LHCN-M2 (cell line): Measurements from ENCODE around the gene RPS28. TPM values are rescaled to one million over a fixed set of nuclear protein-coding genes. Genes with fewer than 3 reads are reported as not detected.

Experiments
- DNase-seq: peaks from one replicate; pipeline ENCODE4 v3.0.0-alpha.2; 2012; ENCODE audit warnings: low read depth
- total RNA-seq: library from RNA; depleted of rRNA; stranded (reverse); fragments of >200 nt; gene quantifications from 2 replicates; pipeline ENCODE4 v1.2.3, GENCODE V29; 2014

RPS28 gene
- total RNA-seq, 1 experiment from 2014 or later = 242 TPM

DNA sequence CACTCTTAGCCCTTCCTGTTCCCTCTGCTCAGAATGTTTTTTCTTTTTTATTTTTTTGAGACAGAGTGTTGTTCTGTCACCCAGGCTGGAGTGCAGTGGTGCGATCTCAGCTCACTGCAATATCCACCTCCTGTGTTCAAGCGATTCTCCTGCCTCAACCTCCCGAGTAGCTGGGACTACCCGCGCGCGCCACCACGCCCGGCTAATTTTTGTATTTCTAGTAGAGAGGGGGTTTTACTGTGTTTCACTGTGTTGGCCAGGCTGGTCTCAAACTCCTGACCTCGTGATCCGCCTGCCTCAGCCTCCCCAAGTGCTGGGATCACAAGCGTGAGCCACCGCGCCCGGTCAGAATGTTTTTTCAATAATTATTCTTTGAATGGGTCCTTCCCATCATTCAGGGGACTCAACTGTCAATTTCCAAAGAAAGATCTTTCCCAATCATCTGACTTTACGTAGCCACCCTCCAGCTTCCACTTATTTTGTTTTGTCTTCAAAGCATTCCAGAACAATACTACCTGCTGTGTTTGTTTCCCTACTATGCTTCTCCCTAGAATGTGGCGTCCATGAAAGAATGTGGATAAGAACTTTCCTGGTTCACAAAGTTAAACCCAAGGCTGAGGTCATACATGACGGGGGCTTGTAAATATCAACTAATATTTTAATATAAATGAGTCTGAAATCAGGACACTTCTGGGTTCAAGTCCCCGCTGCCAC, 1.3 kb upstream of the RPS28 start:
- no peak for DNase-seq

DNA sequence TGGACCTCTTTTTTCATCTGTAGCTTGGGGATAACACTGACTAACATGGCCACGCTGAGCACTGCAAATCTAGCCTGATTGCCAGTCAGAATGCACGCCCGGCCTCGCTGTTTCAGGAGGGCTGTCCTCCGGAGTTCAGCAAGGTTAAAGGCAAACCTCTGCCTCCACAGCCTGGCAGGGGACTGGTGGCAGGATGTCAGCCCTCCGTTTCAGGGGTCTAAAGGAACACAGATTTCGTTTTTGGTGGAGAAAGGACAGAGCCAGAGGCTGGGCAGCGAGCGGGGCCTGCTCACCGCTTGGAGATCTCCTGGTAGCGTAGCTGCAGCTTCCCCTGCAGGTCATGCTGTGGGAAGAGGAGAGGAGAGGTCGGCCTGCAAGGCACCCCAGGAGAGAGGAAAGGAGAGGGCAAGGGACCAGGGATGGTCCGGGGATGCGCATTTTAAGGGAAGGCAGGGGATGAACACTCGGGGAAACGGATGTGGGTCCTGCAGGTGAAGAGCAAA, 681 bp upstream of the RPS28 start:
- DNase-seq = no peak

- no peak for DNase-seq
These were observed 816 bp downstream of the RPS28 start for GRCh38 chr19:8321986-8322637.

DNA sequence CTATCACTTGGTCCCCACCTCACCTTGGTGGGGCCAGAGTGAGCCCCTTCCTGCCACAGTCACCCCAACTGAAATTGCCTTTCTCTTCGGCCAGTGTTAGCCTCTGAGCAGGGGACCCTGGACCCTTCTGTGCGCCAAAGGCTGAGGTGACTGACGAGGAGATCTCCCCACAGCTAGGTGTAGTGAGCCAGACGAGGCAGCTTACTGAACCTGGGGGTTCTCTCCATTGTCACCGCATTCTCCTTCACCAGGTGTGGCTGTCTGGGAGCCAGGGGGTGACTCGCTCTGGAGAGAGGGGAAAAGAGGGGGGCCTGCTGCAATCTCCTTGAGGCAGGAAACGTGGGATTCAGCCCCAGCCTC, 1.3 kb downstream of the RPS28 start:
- no peak for DNase-seq

DNA sequence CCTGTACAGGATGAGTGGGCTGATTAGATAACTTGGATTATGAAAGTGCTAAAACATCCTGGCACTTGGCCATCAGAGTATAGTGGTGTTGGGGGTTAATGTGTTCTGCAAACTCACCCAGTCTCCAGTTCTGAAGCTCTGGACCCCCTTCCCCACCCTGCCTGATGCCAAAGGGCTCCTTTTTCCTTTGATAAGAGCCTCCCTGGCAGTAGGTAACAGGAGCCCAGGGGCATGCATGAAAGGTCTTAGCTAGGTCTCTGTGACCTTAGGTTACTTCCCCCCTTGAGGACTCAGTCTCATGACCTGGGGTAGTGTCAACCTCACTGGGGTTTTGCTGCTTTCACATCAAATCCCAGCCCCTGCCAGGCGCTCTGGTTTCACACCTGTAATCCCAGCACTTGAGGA, 2.5 kb downstream of the RPS28 start:
- no peak for DNase-seq

DNA sequence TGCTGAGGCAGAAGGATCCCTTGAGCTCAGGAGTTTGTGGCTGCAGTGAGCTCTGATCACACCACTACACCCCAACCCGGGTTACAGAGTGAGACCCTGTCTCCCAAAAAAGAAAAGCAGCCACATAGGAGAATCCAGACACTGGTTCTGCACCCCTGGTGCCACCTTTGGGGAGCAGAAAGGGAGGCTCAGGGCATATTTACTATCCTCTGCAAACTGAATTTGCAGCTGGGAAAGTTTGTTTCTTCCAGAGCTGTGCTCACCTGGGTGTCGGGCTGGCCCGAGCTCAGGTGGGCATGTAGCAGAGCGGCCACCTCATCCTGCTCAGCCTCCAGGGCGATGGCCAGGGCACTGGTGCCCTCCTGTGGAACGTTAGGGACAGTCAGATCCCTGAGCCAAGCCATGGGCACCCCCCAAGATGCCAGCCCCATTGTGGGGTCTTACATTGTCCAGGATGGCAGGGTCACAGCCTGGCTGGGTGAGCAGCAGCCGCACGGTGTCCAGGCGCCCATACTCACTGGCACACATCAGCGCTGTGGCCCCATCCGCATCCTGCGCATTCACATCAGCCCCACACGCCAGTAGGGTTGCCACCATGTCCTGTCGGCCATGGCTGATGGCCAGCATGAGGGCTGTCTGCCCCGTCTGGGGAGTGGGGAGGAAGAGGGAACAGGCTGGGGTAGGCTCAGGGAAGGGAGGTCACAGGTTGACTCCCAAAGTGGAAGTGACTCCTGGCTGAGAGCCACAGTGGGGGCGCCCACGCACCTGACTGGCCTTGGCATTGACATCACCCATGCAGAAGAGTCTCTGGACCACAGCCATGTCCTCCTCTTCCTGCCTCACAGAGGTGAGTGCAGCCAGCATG, 3.1 kb downstream of the RPS28 start:
- no peak for DNase-seq

DNA sequence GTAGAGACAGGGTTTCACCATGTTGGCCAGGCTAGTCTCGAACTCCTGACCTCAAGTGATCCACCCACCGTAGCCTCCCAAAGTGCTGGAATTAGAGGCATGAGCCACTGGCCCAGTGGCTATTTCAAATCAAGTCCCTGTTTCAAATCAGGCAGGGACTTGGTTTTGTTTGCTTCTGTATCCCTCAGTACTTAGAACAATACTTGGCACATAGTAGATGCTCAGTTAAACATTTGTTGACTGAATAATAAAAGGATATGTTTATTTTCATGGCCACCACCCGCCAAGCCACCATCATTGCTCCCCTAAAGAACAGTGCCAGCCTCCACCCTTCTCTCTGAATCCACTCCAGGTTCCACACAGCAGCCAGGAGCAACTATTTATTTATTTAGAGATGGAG, 4.2 kb downstream of the RPS28 start:
- DNase-seq = no peak

GRCh38 chr19:8329996-8330395, 8.7 kb downstream of the RPS28 start:
- no peak for DNase-seq

- DNase-seq = no peak
These were observed 10.1 kb downstream of the RPS28 start for GRCh38 chr19:8331263-8331845.

GRCh38 chr19:8332976-8333766, 11.9 kb downstream of the RPS28 start:
- no peak for DNase-seq

DNA sequence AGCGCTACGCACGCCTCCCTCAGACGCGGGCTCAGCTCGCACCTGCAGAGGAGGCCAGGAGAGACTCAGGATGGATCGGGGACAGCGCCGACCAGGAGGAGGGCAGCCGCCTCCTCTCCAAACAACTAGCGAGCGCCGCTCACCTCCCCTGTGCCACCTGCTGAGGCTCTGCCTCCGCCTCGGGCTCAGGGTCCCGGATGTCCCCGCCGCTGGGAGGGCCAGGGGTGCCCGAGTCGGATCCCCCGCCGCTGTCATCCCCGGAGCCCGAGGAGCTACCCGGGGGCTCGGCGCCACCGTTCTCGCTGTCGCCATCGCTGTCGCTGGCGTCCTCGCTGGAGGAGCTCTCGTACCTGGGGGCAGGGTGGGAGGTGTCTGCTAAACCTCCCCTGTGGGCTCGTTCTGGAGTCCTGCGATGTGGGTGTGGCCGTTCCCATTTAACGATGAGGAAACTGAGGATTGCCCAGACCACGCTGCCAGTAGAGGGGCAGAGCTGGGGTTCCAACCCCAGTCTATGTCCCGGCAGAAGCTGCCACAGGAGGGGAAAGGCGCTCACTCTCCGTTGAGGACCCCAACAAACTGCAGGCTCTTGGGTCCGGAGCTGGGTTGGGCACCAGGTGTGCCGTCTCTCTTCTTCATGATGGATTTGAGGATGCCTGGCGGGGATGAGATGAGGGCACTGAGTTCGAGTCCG, 12.6 kb downstream of the RPS28 start:
- DNase-seq = no peak

DNA sequence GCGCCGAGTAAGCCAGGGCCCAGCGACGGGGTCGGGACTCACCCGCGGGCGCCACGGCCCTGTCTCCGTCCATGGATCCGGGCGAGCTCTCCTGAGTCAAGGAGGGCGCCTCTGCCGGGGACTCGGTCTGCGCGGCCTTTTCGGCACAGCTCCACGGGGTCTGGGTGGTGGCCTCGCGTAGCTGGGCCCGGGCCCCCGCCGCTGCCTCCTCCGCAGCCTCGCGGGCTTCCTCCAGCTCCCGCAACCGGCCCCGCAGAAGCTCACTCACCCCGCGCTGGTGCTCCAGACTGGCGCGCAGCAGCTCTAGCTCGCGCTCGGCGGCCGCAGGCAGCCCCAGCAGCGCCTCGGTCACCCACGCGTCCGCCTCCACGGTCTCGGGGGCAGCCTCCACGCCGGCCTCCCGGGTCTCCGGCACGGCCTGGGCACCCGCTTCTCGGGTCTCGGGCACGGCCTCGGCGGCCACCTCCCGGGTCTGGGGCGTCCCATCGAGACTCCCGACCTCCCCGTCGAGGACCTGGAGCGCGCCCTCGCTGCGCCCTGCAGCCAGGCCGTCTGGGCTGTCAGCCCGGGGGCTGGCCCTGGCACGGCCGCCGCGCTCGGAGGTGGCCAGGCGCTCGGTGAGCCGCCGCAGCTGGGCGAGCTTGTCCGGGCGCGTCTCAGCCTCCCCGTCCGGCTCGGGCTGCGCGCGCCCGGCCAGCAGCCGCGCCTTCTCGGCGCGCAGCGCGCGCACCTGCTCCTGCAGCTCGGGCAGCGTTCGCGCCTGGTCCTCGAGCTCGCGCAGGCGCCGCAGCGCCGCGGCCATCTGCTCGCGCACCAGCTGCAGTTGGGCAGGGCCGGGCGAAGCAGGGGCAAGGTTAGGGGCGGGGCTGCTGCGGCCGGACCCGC, 13.4 kb downstream of the RPS28 start:
- DNase-seq = peak; percentile 74

DNA sequence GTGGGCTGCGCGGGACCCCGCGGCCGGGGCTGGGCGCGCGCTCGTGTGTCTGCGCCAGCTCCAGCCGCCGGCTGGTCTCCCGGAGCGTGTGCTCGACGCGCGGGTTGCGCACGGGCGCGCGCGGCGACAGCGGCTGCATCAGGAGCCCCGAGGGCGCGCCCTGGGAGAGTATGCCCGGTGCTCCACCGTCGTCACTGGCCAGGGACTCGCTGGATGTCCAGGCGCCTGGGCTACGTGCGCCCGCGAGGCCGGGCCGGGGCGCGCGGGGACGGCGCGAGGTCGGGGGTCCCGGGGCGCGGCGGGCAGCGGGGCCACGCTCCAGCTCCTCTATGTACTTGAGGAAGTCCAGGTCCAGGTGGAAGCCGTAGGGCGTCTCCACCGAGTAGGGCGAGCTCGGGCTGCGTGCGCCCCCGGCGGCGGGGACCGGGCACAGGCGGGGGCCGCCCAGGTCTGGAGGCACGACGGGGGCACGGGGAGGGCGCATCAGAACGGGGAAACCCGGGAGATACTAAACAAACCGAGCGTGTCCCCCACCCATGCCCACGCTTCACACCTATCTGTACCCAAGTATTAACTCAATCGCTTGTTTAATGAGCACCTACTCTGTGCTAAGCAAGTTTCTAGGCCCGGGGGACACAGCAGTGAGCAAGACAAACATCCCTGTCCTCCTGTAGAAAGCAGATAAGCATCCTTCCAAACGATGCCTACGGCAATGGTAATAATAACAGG, 14.2 kb downstream of the RPS28 start:
- no peak for DNase-seq

DNA sequence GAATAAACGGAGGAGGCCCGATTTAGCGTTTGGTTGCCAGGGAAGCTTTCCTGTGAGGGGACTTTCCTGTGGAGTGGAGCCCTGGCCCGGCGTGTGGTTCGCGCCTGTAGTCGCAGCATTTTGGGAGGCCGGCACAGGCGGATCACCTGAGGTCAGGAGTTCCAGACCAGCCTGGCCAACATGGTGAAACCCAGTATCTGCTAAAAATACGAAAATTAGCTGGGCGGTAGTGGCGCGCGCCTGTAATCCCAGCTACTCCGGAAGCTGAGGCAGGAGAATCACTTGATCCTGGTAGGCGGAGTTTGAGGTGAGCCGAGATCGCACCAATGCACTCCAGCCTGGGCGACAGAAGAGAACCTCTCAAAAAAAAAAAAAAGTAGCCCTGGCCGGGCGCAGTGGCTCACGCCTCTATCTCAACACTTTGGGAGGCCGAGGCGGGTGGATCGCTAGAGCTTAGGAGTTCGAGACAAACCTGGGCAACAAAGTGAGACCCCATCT, 14.8 kb downstream of the RPS28 start:
- no peak for DNase-seq

DNA sequence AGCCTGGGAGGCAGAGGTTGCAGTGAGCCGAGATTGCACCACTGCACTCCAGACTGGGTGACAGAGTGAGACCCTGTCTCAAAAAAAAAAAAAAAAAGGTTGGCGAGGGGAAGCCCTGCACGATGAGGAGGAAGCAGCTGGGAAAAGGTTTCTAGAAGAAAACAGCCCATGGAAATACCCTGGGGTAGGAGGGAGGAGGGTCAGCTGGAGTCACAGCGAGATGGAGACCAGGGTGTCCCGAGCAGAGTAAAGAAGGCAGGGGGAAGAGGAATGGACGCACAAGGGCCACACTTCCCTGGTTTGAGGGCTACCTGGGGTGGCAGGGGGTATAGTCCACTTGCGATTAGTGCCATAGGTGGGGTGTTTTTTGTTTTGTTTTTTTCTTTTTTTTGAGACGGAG, 15.4 kb downstream of the RPS28 start:
- DNase-seq = no peak

DNA sequence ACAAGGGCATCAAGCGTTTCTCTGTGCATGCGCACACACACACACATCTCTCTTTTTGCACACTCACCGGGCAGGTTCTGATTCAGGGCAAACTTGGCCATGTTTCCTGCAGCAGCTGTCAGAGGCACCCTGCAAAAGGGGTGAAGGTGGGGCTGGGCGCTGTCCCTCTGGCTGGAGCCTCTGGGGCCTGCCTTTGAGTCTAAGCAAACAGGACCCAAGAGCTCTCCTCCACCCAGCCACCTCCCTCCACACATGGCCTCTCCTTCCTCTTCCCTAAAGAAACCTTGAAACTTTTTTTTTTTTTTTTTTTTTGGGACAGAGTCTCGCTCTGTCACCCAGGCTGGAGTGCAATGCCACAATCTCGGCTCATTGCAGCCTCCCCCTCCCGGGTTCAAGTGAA, 16.4 kb downstream of the RPS28 start:
- DNase-seq = no peak

DNA sequence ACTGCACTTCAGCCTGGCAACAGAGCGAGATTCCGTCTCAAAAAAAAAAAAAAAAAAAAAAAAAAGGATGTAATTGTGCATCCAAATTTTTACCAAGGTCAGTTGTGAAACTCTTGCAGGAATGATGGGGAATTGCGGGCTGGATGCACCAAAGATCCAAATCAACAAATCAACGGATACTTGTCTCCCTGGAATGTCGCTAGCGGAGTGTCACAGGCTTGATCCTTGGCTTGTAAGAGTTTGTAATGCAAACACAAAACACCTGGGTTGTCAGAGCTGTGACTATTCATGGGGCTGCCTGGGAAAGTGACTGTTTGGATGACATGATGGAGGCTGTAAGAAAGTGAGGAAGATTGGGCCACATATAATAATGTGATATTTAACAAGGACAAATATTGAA, 17.5 kb downstream of the RPS28 start:
- no peak for DNase-seq

DNA sequence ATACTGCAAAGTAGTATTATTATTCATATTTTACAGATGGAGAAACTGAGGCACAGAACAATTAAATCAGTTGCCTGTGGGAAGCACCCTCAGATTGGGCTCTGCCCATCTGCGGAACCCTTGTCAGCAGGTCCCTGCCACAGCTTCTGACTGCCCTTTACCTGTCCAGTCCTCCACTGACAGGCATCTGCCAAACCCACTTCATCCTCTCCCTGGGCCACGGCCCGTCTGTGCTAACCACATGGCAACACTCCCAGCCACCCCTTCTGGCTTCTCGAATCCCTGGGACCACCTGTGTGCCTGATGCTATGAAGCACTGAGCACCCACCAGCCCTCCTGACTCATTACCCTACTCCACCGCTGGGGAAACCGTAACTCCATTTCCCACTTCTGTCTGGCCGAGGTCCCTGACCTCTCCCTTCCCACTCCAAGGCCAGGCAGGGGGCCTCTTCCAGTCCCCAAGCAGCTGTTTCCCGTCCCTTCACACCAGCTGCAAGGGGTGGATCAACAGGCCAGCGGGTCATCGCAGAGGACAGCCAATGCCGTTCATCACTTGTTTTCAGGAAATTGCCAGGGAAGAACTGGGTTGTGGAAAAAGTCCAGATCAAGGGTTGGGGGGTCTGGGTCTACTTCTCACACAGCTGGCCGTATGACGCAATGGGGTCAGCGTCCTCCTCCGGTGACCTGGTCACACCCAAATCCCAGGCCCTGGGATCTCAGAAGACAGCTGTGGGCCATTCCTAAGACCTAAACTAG, 19.2 kb downstream of the RPS28 start:
- DNase-seq = no peak
